ACC112 (cell line): ENCODE data around the gene SCOC.

ENCODE experiments used
- H2AFZ ChIP-seq: fragments of 200-600 bp; sonication (generic); one replicate; pipeline ENCODE4 v1.6.0; 2017; ENCODE audit warnings: antibody characterized with exemption, low read length; ENCODE audit not compliant: unreplicated experiment
- H3K27ac ChIP-seq: fragments of 200-600 bp; sonication (generic); 2 replicates; pipeline ENCODE4 v1.5.1; 2014; ENCODE audit warnings: low read depth, mild to moderate bottlenecking, antibody characterized with exemption, low read length, moderate library complexity
- H3K27me3 ChIP-seq: fragments of 200-600 bp; sonication (generic); 2 replicates; pipeline ENCODE4 v1.6.1; 2014; ENCODE audit warnings: mild to moderate bottlenecking, antibody characterized with exemption, low read length, moderate library complexity, mixed read lengths; ENCODE audit not compliant: insufficient read depth
- H3K36me3 ChIP-seq: fragments of 200-600 bp; sonication (generic); 2 replicates; pipeline ENCODE4 v1.6.1; 2016; ENCODE audit warnings: mild to moderate bottlenecking, antibody characterized with exemption, low read length, moderate library complexity, mixed read lengths; ENCODE audit not compliant: insufficient read depth
- H3K4me1 ChIP-seq: fragments of 200-600 bp; sonication (generic); one replicate; pipeline ENCODE4 v1.6.1; 2016; ENCODE audit warnings: low read length, mixed read lengths; ENCODE audit not compliant: insufficient read depth, unreplicated experiment, control insufficient read depth
- H3K4me3 ChIP-seq: fragments of 200-600 bp; sonication (generic); 2 replicates; pipeline ENCODE4 v1.5.1; 2014; ENCODE audit warnings: mild to moderate bottlenecking, low read depth, low read length
- H3K79me2 ChIP-seq: fragments of 200-600 bp; sonication (generic); one replicate; pipeline ENCODE4 v1.6.0; 2016; ENCODE audit warnings: low read length; ENCODE audit not compliant: control insufficient read depth, unreplicated experiment, insufficient read depth

Gene SCOC

GRCh38 chr4:140373328-140374129, at the start of gene SCOC:
SCOC (plus strand) TSS chr4:140373646; CDS start chr4:140379171, 5,525 bp downstream.
- Histone ChIP-seq H3K79me2 (peaks cover 44% of the 10 kb centered on the region), H2AFZ (peak within 1 kb of the TSS; percentile 91), H3K4me1 (peaks cover 36% of the 10 kb centered on the region), H3K4me3 (peak within 1 kb of the TSS; percentile 91), H3K27me3 (no peaks in the 10 kb centered on the region), H3K27ac (peak within 1 kb of the TSS; percentile 71), H3K36me3 (no peaks in the 10 kb centered on the region)

- Histone ChIP-seq H3K36me3 (no peaks in the 10 kb centered on the region), H3K79me2 (no peaks in the 10 kb centered on the region), H2AFZ (no peak overlapping the region), H3K27me3 (no peaks in the 10 kb centered on the region), H3K4me3 (no peak overlapping the region), H3K27ac (no peak overlapping the region), H3K4me1 (no peaks in the 10 kb centered on the region)
Observed at GRCh38 chr4:140326395-140326993, 47.0 kb upstream of the SCOC start.

GRCh38 chr4:140330311-140330900, 43.0 kb upstream of the SCOC start:
- H2AFZ ChIP-seq = no peak overlapping the region
- H3K27me3 ChIP-seq = no peaks in the 10 kb centered on the region
- H3K36me3 ChIP-seq = no peaks in the 10 kb centered on the region
- H3K79me2 ChIP-seq = no peaks in the 10 kb centered on the region
- no peak overlapping the region for H3K27ac ChIP-seq
- no peak overlapping the region for H3K4me3 ChIP-seq
- H3K4me1 ChIP-seq = peaks cover 4% of the 10 kb centered on the region

GRCh38 chr4:140331245-140331644, 42.2 kb upstream of the SCOC start:
- Histone ChIP-seq H3K79me2 (no peaks in the 10 kb centered on the region), H3K36me3 (no peaks in the 10 kb centered on the region), H2AFZ (no peak overlapping the region), H3K4me3 (no peak overlapping the region), H3K27me3 (no peaks in the 10 kb centered on the region), H3K27ac (no peak overlapping the region), H3K4me1 (peaks cover 4% of the 10 kb centered on the region)

- Histone ChIP-seq H3K4me3 (no peak overlapping the region), H3K27ac (no peak overlapping the region)
Observed at GRCh38 chr4:140331876-140332275, 41.6 kb upstream of the SCOC start.

GRCh38 chr4:140332734-140333133, 40.7 kb upstream of the SCOC start:
- Histone ChIP-seq H3K27ac (no peak overlapping the region), H3K4me1 (peaks cover 4% of the 10 kb centered on the region), H3K4me3 (no peak overlapping the region), H3K36me3 (no peaks in the 10 kb centered on the region), H3K27me3 (no peaks in the 10 kb centered on the region), H3K79me2 (no peaks in the 10 kb centered on the region), H2AFZ (no peak overlapping the region)

More at GRCh38 chr4:140331876-140332275, 41.6 kb upstream of the SCOC start:
- peaks cover 4% of the 10 kb centered on the region for H3K4me1 ChIP-seq
- no peaks in the 10 kb centered on the region for H3K27me3 ChIP-seq
- H3K79me2 ChIP-seq = no peaks in the 10 kb centered on the region
- no peaks in the 10 kb centered on the region for H3K36me3 ChIP-seq
- H2AFZ ChIP-seq = no peak overlapping the region

- Histone ChIP-seq H3K4me3 (no peak overlapping the region), H3K27ac (no peak overlapping the region), H3K4me1 (peaks cover 4% of the 10 kb centered on the region), H3K27me3 (no peaks in the 10 kb centered on the region), H2AFZ (no peak overlapping the region), H3K36me3 (no peaks in the 10 kb centered on the region), H3K79me2 (no peaks in the 10 kb centered on the region)
Observed at GRCh38 chr4:140333523-140333922, 39.9 kb upstream of the SCOC start.

- Histone ChIP-seq H2AFZ (no peak overlapping the region), H3K27me3 (no peaks in the 10 kb centered on the region), H3K36me3 (no peaks in the 10 kb centered on the region), H3K4me3 (no peak overlapping the region), H3K79me2 (no peaks in the 10 kb centered on the region), H3K4me1 (peaks cover 4% of the 10 kb centered on the region), H3K27ac (no peak overlapping the region)
Observed at GRCh38 chr4:140335076-140335475, 38.4 kb upstream of the SCOC start.

- no peak overlapping the region for H3K27ac ChIP-seq
- no peaks in the 10 kb centered on the region for H3K36me3 ChIP-seq
- peaks cover 4% of the 10 kb centered on the region for H3K4me1 ChIP-seq
- no peaks in the 10 kb centered on the region for H3K79me2 ChIP-seq
- H2AFZ ChIP-seq = no peak overlapping the region
- H3K27me3 ChIP-seq = no peaks in the 10 kb centered on the region
- H3K4me3 ChIP-seq = no peak overlapping the region
Observed at GRCh38 chr4:140336730-140337129, 36.7 kb upstream of the SCOC start.

GRCh38 chr4:140342620-140343019, 30.8 kb upstream of the SCOC start:
- Histone ChIP-seq H3K79me2 (no peaks in the 10 kb centered on the region), H2AFZ (no peak overlapping the region), H3K27ac (no peak overlapping the region), H3K27me3 (peaks cover 10% of the 10 kb centered on the region), H3K4me1 (peaks cover 2% of the 10 kb centered on the region), H3K4me3 (no peak overlapping the region), H3K36me3 (no peaks in the 10 kb centered on the region)
